HL-60/S4 treated with retinoic acid at 250 ng/mL for 4 days and 3 days (cell line): Measurements from ENCODE around the gene PCBD2.
"Not testable (repeated sequence)": the region's sequence is repeated elsewhere in the genome, so short reads cannot be mapped to it uniquely, and the experiment has no call there.

Experiments used
- in situ Hi-C: fragments of 300-500 bp; cut with MboI; formaldehyde crosslinking; loops from 2 replicates; pipeline ENCODE4 v1.7.0; 2022; ENCODE audit warnings: low sequenced_read_pairs

Gene PCBD2

DNA sequence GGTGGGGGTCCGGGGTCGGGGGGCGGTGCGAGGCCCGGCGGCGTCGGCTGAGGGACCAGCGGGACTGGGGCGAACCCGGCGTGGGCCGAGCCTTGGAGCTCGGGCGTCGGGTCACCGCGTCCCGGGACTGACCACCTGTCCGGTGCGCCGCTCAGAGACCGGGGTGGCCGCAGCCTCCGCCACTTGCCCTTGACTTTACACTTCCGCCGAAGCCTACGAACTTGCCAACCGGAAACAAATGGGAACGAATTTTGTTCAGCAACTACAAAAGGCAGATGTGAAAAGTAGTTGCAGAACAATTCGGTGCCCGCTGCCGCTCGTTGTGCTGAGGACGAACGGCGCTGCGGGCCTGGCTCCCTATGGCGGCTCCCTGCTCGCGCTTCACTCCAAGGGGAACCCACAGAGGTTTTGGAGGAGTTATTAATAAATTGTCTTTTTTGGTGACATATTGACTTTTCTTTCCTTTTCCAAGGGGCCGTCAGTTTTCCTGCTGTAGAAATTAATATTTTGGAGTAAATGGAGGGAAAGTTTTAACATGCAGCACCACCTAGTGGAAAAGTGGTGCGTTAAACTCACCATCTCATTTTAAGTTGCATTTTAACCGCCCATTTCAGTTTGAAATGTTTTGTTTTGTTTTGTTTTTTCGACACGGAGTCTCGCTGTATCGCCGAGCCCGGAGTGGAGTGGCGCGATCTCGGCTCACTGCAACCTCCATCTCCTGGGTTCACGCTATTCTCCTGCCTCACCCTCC is 490 bp downstream of the PCBD2 start:
- in situ Hi-C loops, result no loop called here

- in situ Hi-C loops, result no loop called here
Measured at GRCh38 chr5:134906811-134907210, 1.9 kb downstream of the PCBD2 start.

- in situ Hi-C loops, result not testable (repeated sequence)
Measured at GRCh38 chr5:134910752-134911151, 5.8 kb downstream of the PCBD2 start.

DNA sequence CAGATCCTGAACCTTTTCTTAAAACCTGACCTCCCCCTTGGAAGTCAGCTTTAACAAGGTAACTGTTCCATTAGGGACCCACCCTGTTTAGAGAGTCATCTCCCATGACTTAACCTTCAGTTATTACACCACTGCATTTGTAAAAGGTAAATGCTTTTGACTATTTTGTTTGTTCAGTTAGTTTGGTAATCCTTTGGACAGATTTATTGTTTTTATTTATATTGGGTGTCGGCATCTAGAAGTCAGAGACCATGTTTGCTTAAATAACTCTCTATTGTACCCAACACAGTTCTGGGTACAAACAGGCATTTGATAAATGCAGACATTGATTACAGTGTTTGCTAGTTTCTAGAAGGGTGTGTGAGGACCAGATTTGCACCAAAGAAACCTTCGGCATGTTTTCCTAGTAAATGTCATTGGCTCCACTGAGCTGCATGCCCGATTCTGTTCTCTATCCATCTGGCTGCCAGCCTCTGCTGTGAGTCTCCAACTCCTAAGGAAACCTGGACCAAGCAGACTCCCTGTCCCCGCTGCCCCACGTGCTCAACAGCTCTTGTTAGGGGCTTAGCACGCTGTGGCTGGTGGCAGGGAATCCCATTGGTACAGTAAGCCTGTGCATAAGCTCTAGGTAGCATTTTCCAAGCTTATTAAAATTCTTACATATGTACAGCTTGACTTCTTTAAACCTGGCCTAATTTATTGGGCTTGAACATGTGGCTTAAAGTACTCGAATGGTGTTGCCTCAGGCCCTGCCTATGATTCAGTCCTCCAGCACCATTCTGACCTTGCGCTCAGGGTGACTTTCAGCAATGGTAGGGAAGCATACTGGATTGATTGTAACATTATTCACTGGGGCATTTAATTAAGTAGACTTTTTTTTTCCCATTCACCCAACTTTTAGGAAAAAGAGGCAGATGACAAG is 6.6 kb downstream of the PCBD2 start:
- in situ Hi-C loops, result no loop called here

GRCh38 chr5:134913254-134913653 is 8.3 kb downstream of the PCBD2 start:
- in situ Hi-C loops, result no loop called here

GRCh38 chr5:134913795-134914194 is 8.9 kb downstream of the PCBD2 start:
- in situ Hi-C loops, result no loop called here

GRCh38 chr5:134917070-134917815 is 12.3 kb downstream of the PCBD2 start:
- in situ Hi-C loops, result no loop called here

- in situ Hi-C loops, result no loop called here
Measured at GRCh38 chr5:134918861-134919260, 13.9 kb downstream of the PCBD2 start.

- in situ Hi-C loops, result no loop called here
Measured at GRCh38 chr5:134920848-134921575, 16.1 kb downstream of the PCBD2 start.

DNA sequence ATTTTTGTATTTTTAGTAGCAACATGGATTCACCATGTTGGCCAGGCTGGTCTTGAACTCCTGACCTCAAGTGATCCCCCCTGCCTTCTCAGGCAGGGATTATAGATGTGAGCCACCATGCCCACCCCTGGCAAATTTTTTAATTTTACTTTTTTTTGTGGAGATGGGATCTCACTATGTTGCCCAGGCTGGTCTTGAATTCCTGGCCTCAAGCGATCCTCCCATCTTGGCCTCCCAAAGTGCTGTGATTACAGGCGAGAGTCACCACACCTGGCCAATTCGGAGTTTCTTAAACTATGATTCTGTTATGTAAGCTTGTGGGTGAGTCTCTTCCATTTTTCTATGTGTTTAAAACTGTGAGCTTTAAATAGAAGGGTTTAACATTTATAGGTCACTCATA is 27.6 kb downstream of the PCBD2 start:
- in situ Hi-C loops, result no loop called here

GRCh38 chr5:134934202-134934601 is 29.3 kb downstream of the PCBD2 start:
- in situ Hi-C loops, result no loop called here

DNA sequence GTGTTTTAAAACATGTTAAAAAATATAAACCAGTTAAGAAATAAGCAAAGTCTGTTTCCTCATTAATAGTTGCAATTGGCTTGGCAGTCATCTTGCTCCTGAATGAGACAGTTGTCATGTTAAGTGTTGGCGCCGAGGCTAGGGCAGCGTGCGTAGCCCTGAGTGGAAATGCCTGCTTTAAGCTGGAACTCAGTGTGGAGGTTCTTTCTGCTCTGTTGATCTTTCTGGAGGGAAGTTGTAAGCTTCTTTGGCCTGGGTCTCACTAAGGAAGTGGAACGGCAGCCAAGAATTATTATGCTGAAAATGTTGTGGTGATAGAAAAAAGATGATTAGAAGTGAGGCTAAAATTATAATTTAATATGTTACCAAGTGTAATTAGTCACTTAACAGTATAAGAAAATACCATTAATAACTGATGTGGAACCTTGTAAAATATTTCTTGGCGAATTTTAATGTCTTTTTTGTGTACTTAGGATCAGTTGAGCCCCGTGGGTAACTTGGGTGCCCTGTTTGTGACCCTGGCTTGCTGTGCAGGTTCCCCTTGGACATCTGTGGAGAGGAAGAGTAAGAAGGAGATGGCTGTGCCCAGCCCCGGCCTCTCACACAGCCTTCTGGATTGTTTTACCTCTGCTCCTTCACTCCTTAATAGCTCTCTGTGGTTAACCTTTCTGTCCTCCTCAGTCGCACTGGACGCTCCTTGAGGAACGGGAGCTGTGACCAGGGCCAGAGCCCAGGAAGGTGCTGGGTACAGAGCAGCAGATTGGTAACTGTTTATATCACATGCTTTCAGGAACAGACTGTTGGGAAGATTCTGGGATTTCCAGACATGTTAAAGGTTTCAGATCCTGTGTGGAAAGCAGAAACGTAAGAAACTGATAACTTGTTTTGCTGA is 31.0 kb downstream of the PCBD2 start:
- in situ Hi-C loops, result no loop called here

GRCh38 chr5:134937526-134937925 is 32.6 kb downstream of the PCBD2 start:
- in situ Hi-C loops, result no loop called here

- in situ Hi-C loops, result no loop called here
Measured at GRCh38 chr5:134938030-134938429, 33.1 kb downstream of the PCBD2 start.

DNA sequence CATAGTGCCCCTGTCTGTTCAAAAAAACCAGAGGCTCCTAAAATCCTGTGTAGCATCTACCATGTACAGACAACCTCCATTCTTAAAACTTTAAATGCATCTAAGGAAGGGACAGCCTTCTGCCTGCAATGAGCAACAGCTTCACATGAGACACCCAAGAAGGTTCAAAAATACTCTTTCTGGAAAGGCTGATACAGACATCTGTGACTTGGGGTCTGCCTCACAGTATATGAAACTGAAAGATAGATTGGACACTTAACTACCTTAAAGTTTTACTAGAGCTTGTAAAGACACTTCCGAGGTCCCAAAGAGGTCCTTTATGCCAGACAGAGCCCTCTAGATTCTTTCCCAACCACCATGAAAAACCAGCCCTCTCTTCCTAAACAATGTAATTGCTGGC is 34.6 kb downstream of the PCBD2 start:
- in situ Hi-C loops, result no loop called here

GRCh38 chr5:134943547-134943946 is 38.6 kb downstream of the PCBD2 start:
- in situ Hi-C loops, result no loop called here

GRCh38 chr5:134944630-134945029 is 39.7 kb downstream of the PCBD2 start:
- in situ Hi-C loops, result no loop called here

DNA sequence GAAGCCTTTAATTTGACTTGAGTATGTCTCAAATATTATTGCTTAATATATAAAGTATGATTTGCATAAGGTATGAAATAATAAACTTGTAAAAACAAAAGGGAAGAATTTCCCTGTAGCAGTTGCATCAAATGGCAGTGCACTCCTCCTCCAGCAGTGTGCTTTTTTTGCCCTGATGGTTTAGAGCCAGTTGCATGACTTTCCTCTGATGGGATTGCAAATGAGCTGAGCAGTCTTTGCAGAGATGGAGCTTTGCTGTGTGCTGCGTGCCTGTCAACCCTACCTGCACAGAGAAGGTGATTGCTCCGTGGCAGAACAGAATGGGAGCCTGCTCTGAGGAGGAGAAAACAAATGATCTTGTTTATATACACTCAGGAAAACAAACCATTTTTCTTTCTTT is 40.1 kb downstream of the PCBD2 start:
- in situ Hi-C loops, result no loop called here

DNA sequence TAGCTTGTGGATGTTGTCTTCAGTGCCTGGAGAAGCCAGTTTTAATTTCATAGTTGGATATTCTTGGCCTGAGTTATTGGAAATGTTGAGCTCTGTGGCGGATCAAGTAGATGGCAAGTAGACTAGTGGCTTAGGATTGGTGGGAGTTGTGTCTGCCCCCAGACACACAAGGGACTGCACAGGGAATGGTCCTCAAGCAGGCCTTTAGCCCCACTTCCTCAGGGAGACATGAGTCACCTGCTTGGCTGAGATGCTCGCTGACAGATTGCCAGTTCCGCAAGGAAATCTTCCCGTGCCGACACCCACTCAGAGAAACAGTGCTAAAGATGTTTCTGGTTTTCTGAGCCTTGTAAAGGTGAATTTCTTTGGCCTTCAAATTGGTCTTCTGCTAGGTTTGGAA is 44.0 kb downstream of the PCBD2 start:
- in situ Hi-C loops, result no loop called here

- in situ Hi-C loops, result no loop called here
Measured at GRCh38 chr5:134949316-134949715, 44.4 kb downstream of the PCBD2 start.
